ENCODE results near the gene GGTA1.

Gene GGTA1

GRCh38 chr9:121545150-121545874 is 45.7 kb upstream of the GGTA1 start:
- no peak overlapping the region for H3K9ac ChIP-seq (ENCODE audit: low read length)
- no peak overlapping the region for H3K4me2 ChIP-seq (ENCODE audit: low read depth, low read length, poor library complexity, severe bottlenecking)
- H4K20me1 ChIP-seq (ENCODE audit: low read depth, low read length) = no peaks in the 10 kb centered on the region
- H3K9me3 ChIP-seq (ENCODE audit: insufficient read depth, low read length) = no peaks in the 10 kb centered on the region
- no peaks in the 10 kb centered on the region for H3K9me2 ChIP-seq (replicated peaks; ENCODE audit: insufficient read depth, low read length)
- H3K36me3 ChIP-seq (ENCODE audit: low read length) = no peaks in the 10 kb centered on the region
- TF ChIP-seq CTCF (IDR thresholded peaks at IDR 0.05; ENCODE audit: insufficient read depth, low read length, poor library complexity, severe bottlenecking) (no peak), EZH2phosphoT487 (conservative IDR thresholded peaks at IDR 0.05; ENCODE audit: low read length) (no peak)
- no peaks in the 10 kb centered on the region for H3K79me2 ChIP-seq (ENCODE audit: insufficient read depth, low read length)
- no peaks in the 10 kb centered on the region for H3K27me3 ChIP-seq (ENCODE audit: low read length)
- H3F3A ChIP-seq (ENCODE audit: insufficient read depth) = no peaks in the 10 kb centered on the region
- no peak overlapping the region for H3K27ac ChIP-seq (ENCODE audit: low read depth, low read length)
- H2AFZ ChIP-seq (ENCODE audit: low read depth, low read length, severe bottlenecking) = no peak overlapping the region
- H3K4me3 ChIP-seq (ENCODE audit: insufficient read depth, low read length, poor library complexity, severe bottlenecking) = no peak overlapping the region

GRCh38 chr9:121542025-121542424 is 42.4 kb upstream of the GGTA1 start:
- Histone ChIP-seq H2AFZ (ENCODE audit: low read depth, low read length, severe bottlenecking) (no peak overlapping the region), H3K79me2 (ENCODE audit: insufficient read depth, low read length) (no peaks in the 10 kb centered on the region), H3K27ac (ENCODE audit: low read depth, low read length) (no peak overlapping the region), H3K27me3 (ENCODE audit: low read length) (no peaks in the 10 kb centered on the region), H3K4me3 (ENCODE audit: insufficient read depth, low read length, poor library complexity, severe bottlenecking) (no peak overlapping the region), H3K9me3 (ENCODE audit: insufficient read depth, low read length) (no peaks in the 10 kb centered on the region), H3K36me3 (ENCODE audit: low read length) (no peaks in the 10 kb centered on the region), H3F3A (ENCODE audit: insufficient read depth) (no peaks in the 10 kb centered on the region), H3K9me2 (replicated peaks; ENCODE audit: insufficient read depth, low read length) (no peaks in the 10 kb centered on the region), H3K4me2 (ENCODE audit: low read depth, low read length, poor library complexity, severe bottlenecking) (no peak overlapping the region), H4K20me1 (ENCODE audit: low read depth, low read length) (no peaks in the 10 kb centered on the region), H3K9ac (ENCODE audit: low read length) (no peak overlapping the region)
- no peak for TF ChIP-seq CTCF (IDR thresholded peaks at IDR 0.05; ENCODE audit: insufficient read depth, low read length, poor library complexity, severe bottlenecking)
- no peak for TF ChIP-seq EZH2phosphoT487 (conservative IDR thresholded peaks at IDR 0.05; ENCODE audit: low read length)

GRCh38 chr9:121541256-121541655 is 41.6 kb upstream of the GGTA1 start:
- Histone ChIP-seq H3K9me3 (ENCODE audit: insufficient read depth, low read length) (no peaks in the 10 kb centered on the region), H3K36me3 (ENCODE audit: low read length) (no peaks in the 10 kb centered on the region), H3K4me2 (ENCODE audit: low read depth, low read length, poor library complexity, severe bottlenecking) (no peak overlapping the region), H3K9me2 (replicated peaks; ENCODE audit: insufficient read depth, low read length) (no peaks in the 10 kb centered on the region), H4K20me1 (ENCODE audit: low read depth, low read length) (no peaks in the 10 kb centered on the region), H3K9ac (ENCODE audit: low read length) (no peak overlapping the region), H2AFZ (ENCODE audit: low read depth, low read length, severe bottlenecking) (no peak overlapping the region), H3K27ac (ENCODE audit: low read depth, low read length) (no peak overlapping the region), H3K27me3 (ENCODE audit: low read length) (no peaks in the 10 kb centered on the region), H3K4me3 (ENCODE audit: insufficient read depth, low read length, poor library complexity, severe bottlenecking) (no peak overlapping the region), H3F3A (ENCODE audit: insufficient read depth) (no peaks in the 10 kb centered on the region), H3K79me2 (ENCODE audit: insufficient read depth, low read length) (no peaks in the 10 kb centered on the region)
- TF ChIP-seq CTCF (IDR thresholded peaks at IDR 0.05; ENCODE audit: insufficient read depth, low read length, poor library complexity, severe bottlenecking) (no peak), EZH2phosphoT487 (conservative IDR thresholded peaks at IDR 0.05; ENCODE audit: low read length) (no peak)
